Mucosa of descending colon (tissue), 3 donors: ENCODE measurements around the gene PRICKLE3. TPM values are rescaled to one million over a fixed set of nuclear protein-coding genes. Genes with fewer than 3 reads are reported as not detected.

ENCODE experiments used
- ATAC-seq: fragments of 200-7000 bp; cut with Tn5 transposase; one replicate; pipeline ENCODE4 v1.9.1; 2020; ENCODE audit warnings: mild to moderate bottlenecking, moderate library complexity
- DNase-seq, 3 donors: peaks; one replicate each; pipeline ENCODE4 v3.0.0-alpha.2; 2020
- H3K36me3 ChIP-seq: fragments of 200-600 bp; one replicate; pipeline ENCODE4 v1.8.0; 2021; ENCODE audit warnings: low read depth, mild to moderate bottlenecking
- H3K4me1 ChIP-seq: fragments of 200-600 bp; one replicate; pipeline ENCODE4 v1.8.0; 2021; ENCODE audit warnings: low read depth, mild to moderate bottlenecking
- H3K4me3 ChIP-seq: fragments of 200-600 bp; one replicate; pipeline ENCODE4 v1.8.0; 2021; ENCODE audit warnings: mild to moderate bottlenecking
- H3K9me3 ChIP-seq: fragments of 200-600 bp; one replicate; pipeline ENCODE4 v1.8.0; 2021; ENCODE audit warnings: mild to moderate bottlenecking
- CTCF ChIP-seq: fragments of 200-600 bp; IDR thresholded peaks from one replicate; pipeline ENCODE4 v1.8.0; 2022; ENCODE audit warnings: antibody characterized with exemption, mild to moderate bottlenecking
- intact Hi-C, 2 donors: fragments of 100-400 bp; cut with DNase I in 1 of 2; cut with micrococcal nuclease in 1 of 2; formaldehyde crosslinking; loops; one replicate each; pipeline versions ENCODE4 v1.11.0 to v1.11.1; 2022; cut with DNase I, micrococcal nuclease
- total RNA-seq, 3 donors: library from RNA; stranded (reverse); fragmentation: NEBNext Ultra II Directional in 2 of 3; extraction: Animal tissue kit (Norgen Biotek cat#: 25700) in 2 of 3; gene quantifications; one replicate each; pipeline versions ENCODE4 v1.2.1 to v1.2.4, GENCODE V29; 2021 to 2023
- donor health status: DM: no; HTN: no; CAD: no; lungs with moderate emphysema.
- donor health status: DM: no; HTN: no; CAD: no.
- donor health status: DM: no; HTN: yes; CAD: no.

The PRICKLE3 gene
- total RNA-seq, 3 donors from 2014 or later, result 12.5 to 15.6 (median 13.0) TPM

- Histone ChIP-seq H3K36me3 (no peaks in the 10 kb centered on the region), H3K4me1 (peaks cover 3% of the 10 kb centered on the region), H3K9me3 (no peaks in the 10 kb centered on the region), H3K4me3 (no peak overlapping the region)
- TF ChIP-seq CTCF, result no peak
- intact Hi-C loops, result no loop called here
- ATAC-seq, result peak; percentile 58
- peak; percentile 73 to 84 (median 77) for DNase-seq
Observed at GRCh38 chrX:49166914-49167739, 19.0 kb downstream of the PRICKLE3 start.

- DNase-seq (peak; percentile 84 to 90 (median 87)), ATAC-seq (peak; percentile 64)
- Histone ChIP-seq H3K36me3 (no peaks in the 10 kb centered on the region), H3K4me3 (no peak overlapping the region), H3K4me1 (peaks cover 3% of the 10 kb centered on the region), H3K9me3 (no peaks in the 10 kb centered on the region)
- TF ChIP-seq CTCF, result no peak
- intact Hi-C loops, result no loop called here
Observed at GRCh38 chrX:49165901-49166881, 20.0 kb downstream of the PRICKLE3 start.

GRCh38 chrX:49164589-49165360 lies 21.4 kb downstream of the PRICKLE3 start:
- no peak for ATAC-seq
- H3K36me3 ChIP-seq, result no peaks in the 10 kb centered on the region
- intact Hi-C loops, result no loop called here

GRCh38 chrX:49163555-49164419 lies 22.4 kb downstream of the PRICKLE3 start:
- Histone ChIP-seq H3K4me1 (peaks cover 3% of the 10 kb centered on the region), H3K9me3 (no peaks in the 10 kb centered on the region), H3K36me3 (no peaks in the 10 kb centered on the region), H3K4me3 (no peak overlapping the region)
- intact Hi-C loops, result no loop called here
- peak; percentile 61 for TF ChIP-seq CTCF
- ATAC-seq (peak; percentile 79), DNase-seq (peak; percentile 91 to 92 (median 91))

More at GRCh38 chrX:49164589-49165360, 21.4 kb downstream of the PRICKLE3 start:
- H3K4me1 ChIP-seq, result peaks cover 3% of the 10 kb centered on the region
- no peak for TF ChIP-seq CTCF
- no peak overlapping the region for H3K4me3 ChIP-seq
- no peaks in the 10 kb centered on the region for H3K9me3 ChIP-seq
- peak in 1 of 3 donors; percentile 55 for DNase-seq
